ENCODE results near the gene UXS1.
"Not testable (repeated sequence)": the region's sequence is repeated elsewhere in the genome, so short reads cannot be mapped to it uniquely, and the experiment has no call there.

UXS1 gene

DNA sequence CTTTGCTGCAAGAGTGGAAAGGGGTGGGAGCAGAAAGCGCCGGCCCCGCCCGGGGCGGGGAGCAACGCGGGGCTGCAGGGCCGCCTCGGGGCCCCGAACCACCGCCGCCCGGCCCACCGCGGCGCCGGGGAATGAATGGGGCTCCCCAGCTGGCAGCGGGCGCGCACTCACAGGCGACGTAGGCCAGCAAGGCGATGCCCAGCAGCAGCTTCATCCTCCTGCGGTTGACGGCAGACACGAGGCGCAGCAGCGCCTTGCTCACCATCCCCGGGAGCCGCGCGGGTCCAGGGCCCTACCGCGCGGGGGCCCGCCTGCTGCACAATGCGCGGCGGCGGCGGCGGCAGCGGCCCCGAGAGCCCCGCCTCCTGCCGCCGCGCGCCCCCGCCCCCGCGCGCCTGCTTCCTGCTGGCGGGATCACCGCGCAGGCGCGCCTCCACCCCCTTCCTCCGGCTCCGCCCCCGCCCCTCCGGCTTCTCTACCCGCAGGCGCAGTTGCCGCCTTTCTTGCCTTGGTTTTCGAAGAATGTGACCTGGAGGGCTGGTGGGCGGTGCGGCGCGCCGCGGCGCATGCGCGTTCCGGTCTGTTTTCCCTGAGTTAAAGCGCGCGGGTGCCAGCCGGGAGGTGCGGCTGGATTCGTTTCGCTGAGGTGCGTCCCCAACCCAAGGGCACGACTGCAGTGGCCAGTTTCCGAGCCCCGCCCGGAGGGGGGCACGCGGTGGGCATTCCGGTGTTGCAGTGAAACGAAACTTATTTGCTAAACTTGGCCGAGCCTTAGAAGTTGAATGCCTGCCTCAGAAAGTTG, at the start of gene UXS1:
TSS of gene UXS1 (minus strand) at position 325 of the 802 bp plus-strand sequence. CDS start at position 265, 60 bp downstream.
- DNase-seq (ENCODE audit: low read depth), result peak; percentile 95

- DNase-seq (ENCODE audit: low read depth), result not testable (repeated sequence)
These were observed 45.4 kb upstream of the UXS1 start for GRCh38 chr2:106239491-106239890.

- not testable (repeated sequence) for DNase-seq (ENCODE audit: low read depth)
These were observed 41.3 kb upstream of the UXS1 start for GRCh38 chr2:106235392-106235791.

DNA sequence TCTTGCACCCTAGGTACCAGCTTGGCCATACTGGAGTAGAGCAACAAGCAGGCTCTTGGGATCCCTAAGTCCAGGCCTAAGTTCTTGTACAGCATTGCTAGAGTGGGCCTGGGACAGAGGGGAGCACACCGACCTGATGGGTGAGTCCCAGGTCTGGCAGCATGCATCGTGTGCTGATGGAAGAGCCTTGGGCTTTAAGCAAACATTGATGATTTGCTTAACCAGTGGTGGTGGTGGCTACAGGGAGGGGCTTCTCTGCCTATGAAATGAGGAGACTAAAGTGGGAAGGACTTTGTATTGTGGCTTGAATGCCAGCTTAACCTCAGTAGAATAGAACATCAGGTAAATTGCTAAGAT, 39.2 kb upstream of the UXS1 start:
- DNase-seq (ENCODE audit: low read depth), result no peak

GRCh38 chr2:106232638-106233349, 38.7 kb upstream of the UXS1 start:
- no peak for DNase-seq (ENCODE audit: low read depth)

GRCh38 chr2:106223347-106223746, 29.2 kb upstream of the UXS1 start:
- no peak for DNase-seq (ENCODE audit: low read depth)

DNA sequence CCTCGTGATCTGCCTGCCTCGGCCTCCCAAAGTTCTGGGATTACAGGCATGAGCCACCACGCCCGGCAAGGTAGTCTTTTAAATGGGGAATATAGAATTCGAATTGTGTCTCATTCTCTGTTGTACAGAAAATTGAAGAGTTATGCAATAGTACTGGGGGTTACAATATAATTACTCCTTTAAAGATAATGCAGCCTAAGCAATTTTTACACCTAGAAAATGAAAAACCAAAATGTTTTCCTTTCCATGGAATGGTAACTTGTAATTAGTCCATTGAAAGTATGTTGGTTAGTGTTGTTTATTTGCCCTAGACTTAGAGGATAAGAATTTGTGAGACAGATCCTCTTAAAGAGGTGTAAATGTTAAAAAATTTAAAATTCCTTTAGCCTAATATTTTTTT, 28.0 kb upstream of the UXS1 start:
- DNase-seq (ENCODE audit: low read depth), result not testable (repeated sequence)

GRCh38 chr2:106219813-106220212, 25.7 kb upstream of the UXS1 start:
- DNase-seq (ENCODE audit: low read depth), result no peak

- not testable (repeated sequence) for DNase-seq (ENCODE audit: low read depth)
These were observed 25.1 kb upstream of the UXS1 start for GRCh38 chr2:106219157-106219556.

DNA sequence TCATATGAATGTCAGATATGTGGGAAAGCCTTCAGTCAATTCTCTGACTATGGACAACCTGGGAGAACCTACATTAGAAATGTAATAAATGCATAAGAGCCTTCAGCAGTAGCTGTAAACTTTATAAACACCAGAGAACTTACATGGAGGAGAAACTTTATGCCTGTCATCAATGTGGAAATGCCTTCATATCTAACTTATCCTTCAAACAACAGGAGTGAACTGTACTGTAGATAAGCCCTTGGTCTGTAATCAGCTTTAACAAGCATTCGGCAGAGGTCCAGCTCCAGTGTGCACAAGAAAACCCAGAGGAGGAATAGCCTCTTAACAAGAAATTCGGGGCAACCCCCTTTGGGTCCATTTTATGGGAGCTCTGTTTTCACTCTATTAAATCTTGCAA, 14.8 kb upstream of the UXS1 start:
- no peak for DNase-seq (ENCODE audit: low read depth)

DNA sequence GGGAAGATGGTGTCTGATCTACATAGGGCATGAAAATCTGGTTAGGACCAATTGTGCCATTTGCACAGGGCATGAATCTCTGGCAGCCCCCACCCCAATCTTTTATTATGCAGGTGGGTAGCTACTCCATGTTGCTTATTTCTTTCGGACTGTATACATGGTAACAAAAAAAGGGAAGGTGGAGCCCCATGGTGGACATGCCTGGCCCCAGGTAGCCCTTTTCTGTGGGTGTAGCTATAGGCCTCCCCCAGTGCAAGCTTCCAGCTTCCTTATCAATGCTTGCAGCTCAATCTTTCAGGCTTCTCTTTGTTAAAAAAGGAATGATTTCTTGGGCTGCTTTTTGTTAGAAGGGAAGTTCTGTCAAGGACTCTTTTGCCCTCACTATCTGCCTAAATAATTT, 14.3 kb upstream of the UXS1 start:
- no peak for DNase-seq (ENCODE audit: low read depth)

GRCh38 chr2:106207246-106207645, 13.1 kb upstream of the UXS1 start:
- no peak for DNase-seq (ENCODE audit: low read depth)

DNA sequence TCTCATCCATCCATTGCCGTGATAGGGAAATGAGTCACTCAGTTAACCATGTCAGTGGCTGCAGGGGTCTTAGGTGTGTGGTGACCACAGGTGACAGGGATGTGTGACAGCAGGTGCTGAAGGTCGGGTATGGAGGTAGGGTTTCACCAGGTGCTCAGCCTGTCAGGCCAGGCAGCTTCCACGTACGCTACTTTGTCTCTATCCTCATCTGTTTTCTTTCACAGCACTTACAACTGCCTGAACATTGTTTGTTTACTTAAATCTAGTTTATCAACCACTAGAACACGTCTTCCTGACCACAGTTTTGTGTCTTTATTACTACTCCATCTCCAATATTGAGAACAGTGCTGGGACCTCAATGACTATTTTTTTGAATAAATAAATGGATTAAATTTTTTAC, 11.4 kb upstream of the UXS1 start:
- DNase-seq (ENCODE audit: low read depth), result no peak

DNA sequence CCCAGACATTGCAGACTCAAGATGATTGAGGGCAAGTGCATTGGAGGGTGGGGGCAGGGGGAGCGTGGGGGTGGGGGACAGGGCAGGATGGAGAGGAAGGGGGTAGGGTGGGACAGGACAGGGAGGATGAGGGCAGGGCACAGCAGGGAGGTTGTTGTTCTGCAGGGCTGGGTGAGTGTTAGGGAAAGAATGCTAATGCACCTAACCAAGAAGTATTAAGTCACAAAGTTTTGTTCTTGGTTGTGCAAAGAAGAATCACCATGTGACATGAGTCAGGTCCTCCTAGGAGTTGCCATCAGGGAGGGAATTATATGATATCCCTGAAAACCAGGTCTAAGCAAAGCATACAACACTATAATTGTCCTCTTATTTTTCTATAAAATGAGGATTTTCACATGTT, 10.4 kb upstream of the UXS1 start:
- DNase-seq (ENCODE audit: low read depth), result not testable (repeated sequence)

DNA sequence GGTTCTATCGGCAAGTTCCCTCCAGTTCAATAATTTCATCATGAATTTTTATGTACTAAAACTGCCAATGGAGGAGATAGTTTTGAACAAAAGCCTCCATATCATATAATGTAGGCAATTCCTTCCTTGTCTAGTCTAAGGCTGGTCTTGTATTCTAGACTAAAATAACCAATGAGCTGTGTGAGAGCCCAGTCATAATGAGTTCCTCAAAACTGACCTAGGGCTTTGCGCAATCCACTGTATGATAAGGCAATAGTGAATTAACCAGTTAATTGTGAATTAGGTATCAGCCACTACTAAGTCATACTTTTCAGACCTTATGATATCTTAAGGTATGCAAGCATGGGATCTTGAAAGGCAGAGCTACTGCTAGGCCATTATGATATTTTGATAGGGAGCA, 7.6 kb upstream of the UXS1 start:
- DNase-seq (ENCODE audit: low read depth), result no peak

- DNase-seq (ENCODE audit: low read depth), result no peak
These were observed 3.8 kb upstream of the UXS1 start for GRCh38 chr2:106197878-106198277.

DNA sequence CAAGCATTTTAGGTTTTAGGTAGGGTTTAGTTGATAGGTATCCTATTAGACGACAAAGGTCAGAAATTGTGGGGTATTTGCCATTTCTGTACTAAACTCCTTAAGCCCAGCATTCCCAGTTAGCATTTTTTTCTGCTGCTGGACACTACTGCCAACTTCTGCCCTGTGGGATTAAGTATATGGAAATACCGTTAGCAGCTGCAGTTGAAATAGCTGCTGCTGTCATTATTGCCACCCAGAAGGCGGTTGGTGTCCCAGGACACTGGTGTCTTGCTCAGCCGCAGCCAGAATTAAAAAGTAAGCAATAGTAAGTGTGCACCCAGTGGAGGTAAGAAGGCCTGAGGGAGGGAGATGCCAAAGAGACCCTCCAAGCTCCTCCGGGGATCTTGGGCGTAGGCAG, 1.9 kb upstream of the UXS1 start:
- no peak for DNase-seq (ENCODE audit: low read depth)

DNA sequence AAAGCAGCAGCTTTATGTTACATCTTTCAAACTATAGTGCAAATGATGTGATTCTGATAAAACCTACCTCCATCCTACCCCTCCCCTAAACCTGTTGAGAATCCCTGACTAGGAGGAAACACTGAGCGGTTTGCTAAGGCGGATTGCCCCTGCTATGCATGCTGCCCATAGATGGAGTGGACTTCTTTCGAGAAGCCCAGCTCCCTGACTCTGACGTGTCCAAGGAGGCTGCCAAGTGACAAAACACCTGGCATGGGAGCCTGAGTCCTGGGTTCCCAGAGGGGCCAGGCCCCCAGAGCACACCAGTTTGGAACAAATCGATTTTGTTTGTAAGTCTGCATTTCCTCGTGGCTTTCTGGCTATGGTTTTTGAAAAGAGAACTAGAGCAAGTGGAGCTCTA, 1.4 kb upstream of the UXS1 start:
- DNase-seq (ENCODE audit: low read depth), result no peak

DNA sequence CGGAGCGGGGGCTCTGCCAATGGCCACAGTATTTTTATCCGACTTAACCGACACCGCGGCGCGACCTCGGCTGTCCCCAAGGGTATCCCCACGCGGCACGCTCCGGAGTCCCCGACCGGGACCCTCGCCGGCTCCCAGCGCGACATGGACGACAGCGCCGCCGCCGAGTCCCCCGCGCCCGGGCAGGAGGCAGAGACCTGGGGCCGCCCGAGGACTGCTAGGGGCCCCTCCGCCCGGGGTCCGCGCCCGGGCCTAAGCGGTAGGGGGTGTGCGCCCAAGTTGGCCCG, 468 bp downstream of the UXS1 start:
- DNase-seq (ENCODE audit: low read depth), result no peak

- DNase-seq (ENCODE audit: low read depth), result peak; percentile 11
These were observed 1.1 kb downstream of the UXS1 start for GRCh38 chr2:106192752-106193689.

DNA sequence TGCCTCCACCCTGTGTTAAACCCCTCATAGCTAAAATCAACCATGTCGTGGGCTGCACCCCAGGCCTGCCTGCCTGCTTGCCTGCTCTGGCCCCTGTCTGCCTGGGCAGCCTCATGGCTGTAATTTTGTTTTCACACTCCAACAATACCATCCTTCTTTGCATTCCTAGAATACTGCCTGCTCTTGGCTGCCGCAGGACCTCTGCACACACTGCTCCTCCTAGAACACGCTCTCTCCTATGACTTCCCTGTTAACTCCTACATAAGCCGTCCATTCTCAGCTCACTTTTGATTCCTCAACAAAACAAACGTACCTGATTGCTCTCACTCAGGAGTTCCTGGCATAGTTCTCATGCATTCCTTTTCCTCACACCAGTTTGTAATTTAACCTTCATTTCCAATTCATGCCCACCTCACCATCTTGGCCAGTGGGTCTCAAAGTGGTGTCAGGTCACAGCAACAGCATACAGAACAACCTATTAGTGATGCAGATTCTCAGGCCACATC, 2.5 kb downstream of the UXS1 start:
- no peak for DNase-seq (ENCODE audit: low read depth)

DNA sequence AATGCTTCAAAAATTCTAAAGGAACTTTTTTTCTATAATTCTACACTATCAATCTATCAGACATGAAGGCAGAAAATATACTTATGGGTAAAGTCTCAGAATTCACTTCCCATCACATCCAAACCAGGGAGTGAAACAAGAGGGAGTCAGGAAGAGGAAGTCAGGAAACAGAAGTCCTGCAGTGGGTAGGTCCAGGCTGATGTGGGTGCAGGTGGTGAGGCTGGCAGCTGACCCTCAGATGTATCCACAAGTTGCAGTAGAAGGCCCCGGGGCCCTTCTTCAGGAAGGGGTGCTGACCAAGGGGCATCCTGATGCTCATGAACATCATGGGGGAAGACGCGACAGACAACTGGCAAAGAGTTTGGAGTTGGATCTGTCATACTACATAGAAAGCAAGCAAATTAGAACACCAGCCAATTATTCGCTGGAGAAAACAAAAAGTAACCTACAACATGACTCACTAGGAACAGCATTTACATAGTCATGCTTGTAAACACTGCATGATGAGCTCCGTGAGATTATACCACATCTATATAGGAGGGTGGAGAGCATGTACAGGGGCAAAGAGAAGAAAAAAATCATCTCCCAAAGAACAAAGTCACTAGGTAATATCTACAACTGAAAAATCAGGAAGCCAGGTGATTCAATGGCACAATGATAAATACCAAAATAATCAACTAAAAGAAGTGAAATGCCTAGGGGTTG, 4.2 kb downstream of the UXS1 start:
- no peak for DNase-seq (ENCODE audit: low read depth)
